Measurements from ENCODE around the gene CMTM2. TPM values are rescaled to one million over a fixed set of nuclear protein-coding genes. Genes with fewer than 3 reads are reported as not detected.
A peak's percentile ranks its signal among the peaks of the same experiment; 100 is the strongest.

Gene CMTM2
- polyA plus RNA-seq, 1 experiment: not detected

GRCh38 chr16:66604376-66605176 is 25.3 kb downstream of the CMTM2 start, which contains the start of gene CMTM3:
Gene CMTM3, plus strand, starts transcription at chr16:66604704. Its CDS starts 102 bp downstream, at chr16:66604806.
- POLR2A ChIA-PET: interaction anchor here (0.5 kb wide), 1 partner anchor 14 kb away, joined by 4 read pairs; no protein-coding TSS in a partner anchor
- peaks cover 8% of the 10 kb centered on the region for H3K9me3 ChIP-seq (ENCODE audit: control insufficient read depth, insufficient read depth, low read length)
- H3K27ac ChIP-seq (ENCODE audit: low read depth, low read length): peak within 1 kb of the TSS; percentile 31
- H3K27me3 ChIP-seq (ENCODE audit: control insufficient read depth, insufficient read depth, low read length): peaks cover 3% of the 10 kb centered on the region
- H3K4me3 ChIP-seq (ENCODE audit: low read depth, low read length): peak within 1 kb of the TSS; percentile 70
- DNase-seq (ENCODE audit: low read depth, low spot score): no peak
- CTCF ChIA-PET: interaction anchor here (0.6 to 2.0 kb wide), 9 partner anchors 25 to 199 kb away, joined by 3 to 8 read pairs (median 3); partner anchors contain the start of gene CMTM2
- TF ChIP-seq, protein P1, sequence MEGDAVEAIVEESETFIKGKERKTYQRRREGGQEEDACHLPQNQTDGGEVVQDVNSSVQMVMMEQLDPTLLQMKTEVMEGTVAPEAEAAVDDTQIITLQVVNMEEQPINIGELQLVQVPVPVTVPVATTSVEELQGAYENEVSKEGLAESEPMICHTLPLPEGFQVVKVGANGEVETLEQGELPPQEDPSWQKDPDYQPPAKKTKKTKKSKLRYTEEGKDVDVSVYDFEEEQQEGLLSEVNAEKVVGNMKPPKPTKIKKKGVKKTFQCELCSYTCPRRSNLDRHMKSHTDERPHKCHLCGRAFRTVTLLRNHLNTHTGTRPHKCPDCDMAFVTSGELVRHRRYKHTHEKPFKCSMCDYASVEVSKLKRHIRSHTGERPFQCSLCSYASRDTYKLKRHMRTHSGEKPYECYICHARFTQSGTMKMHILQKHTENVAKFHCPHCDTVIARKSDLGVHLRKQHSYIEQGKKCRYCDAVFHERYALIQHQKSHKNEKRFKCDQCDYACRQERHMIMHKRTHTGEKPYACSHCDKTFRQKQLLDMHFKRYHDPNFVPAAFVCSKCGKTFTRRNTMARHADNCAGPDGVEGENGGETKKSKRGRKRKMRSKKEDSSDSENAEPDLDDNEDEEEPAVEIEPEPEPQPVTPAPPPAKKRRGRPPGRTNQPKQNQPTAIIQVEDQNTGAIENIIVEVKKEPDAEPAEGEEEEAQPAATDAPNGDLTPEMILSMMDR (IDR thresholded peaks at IDR 0.05; ENCODE audit: low read depth, low read length): peak; percentile 60

GRCh38 chr16:66605177-66605978 is 26.1 kb downstream of the CMTM2 start:
- H3K27ac ChIP-seq (ENCODE audit: low read depth, low read length): no peak overlapping the region
- DNase-seq (ENCODE audit: low read depth, low spot score): no peak
- ChIA-PET CTCF (interaction anchor here (0.6 to 2.0 kb wide), 5 partner anchors 46 to 199 kb away, joined by 3 to 8 read pairs (median 4); no protein-coding TSS in a partner anchor), POLR2A (interaction anchor here (0.5 kb wide), 1 partner anchor 13 kb away, joined by 4 read pairs; no protein-coding TSS in a partner anchor)
- peaks cover 8% of the 10 kb centered on the region for H3K9me3 ChIP-seq (ENCODE audit: control insufficient read depth, insufficient read depth, low read length)
- H3K4me3 ChIP-seq (ENCODE audit: low read depth, low read length): peak overlapping the region; percentile 70
- TF ChIP-seq, protein P1 (IDR thresholded peaks at IDR 0.05; ENCODE audit: low read depth, low read length): no peak; the same call in 1 of the 2 replicates
- no peaks in the 10 kb centered on the region for H3K27me3 ChIP-seq (ENCODE audit: control insufficient read depth, insufficient read depth, low read length)

GRCh38 chr16:66605979-66606751 is 26.9 kb downstream of the CMTM2 start:
- ChIA-PET CTCF (no interaction called here), POLR2A (no interaction called here)
- TF ChIP-seq, protein P1 (IDR thresholded peaks at IDR 0.05; ENCODE audit: low read depth, low read length): no peak
- H3K4me3 ChIP-seq (ENCODE audit: low read depth, low read length): peak overlapping the region; percentile 70
- no peak for DNase-seq (ENCODE audit: low read depth, low spot score)
- H3K27me3 ChIP-seq (ENCODE audit: control insufficient read depth, insufficient read depth, low read length): no peaks in the 10 kb centered on the region
- no peak overlapping the region for H3K27ac ChIP-seq (ENCODE audit: low read depth, low read length)
- H3K9me3 ChIP-seq (ENCODE audit: control insufficient read depth, insufficient read depth, low read length): peaks cover 8% of the 10 kb centered on the region

DNA sequence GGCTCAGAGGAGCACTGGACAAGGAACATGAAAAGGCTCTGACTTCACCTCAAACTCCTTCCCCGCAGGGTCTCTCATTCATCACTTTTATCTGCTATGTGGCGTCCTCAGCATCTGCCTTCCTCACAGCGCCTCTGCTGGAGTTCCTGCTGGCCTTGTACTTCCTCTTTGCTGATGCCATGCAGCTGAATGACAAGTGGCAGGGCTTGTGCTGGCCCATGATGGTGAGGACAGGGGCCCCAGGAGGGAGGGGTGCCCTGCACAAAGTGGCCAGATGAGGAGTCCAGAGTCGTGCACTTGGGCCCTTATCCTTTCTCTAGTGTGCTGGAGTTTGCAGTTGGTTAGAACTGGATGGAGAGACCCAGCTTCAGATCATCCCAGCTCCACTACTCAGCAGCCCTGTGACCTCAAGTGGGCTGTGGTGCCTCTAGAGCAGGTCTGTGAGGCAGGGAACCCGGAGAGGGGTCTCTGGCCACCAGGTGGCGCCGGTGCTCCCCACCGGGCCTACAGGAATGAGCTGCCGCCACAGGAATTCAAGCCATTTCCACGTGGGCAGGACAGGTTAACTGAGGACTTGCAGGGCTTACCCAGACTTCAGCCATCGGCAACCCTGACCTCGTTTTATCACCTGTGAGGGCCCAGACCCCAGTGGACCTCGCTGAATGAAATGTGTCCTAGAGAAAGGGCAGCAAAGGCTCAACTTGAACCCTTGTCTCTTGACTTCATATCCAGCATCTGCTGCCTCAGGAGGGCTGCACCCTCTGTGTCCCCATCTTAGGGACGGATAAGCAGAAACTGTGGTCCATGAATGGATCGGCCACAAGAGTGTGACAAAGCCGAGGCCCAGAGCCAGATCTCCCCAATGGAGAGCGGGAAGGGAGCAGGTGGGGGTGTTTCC is 29.2 kb downstream of the CMTM2 start:
- DNase-seq (ENCODE audit: low read depth, low spot score): peak; percentile 71
- ChIA-PET CTCF (interaction anchor here (0.6 to 3.7 kb wide), 52 partner anchors 10 to 277 kb away, joined by 3 to 59 read pairs (median 4); partner anchors contain the start of genes CKLF, DYNC1LI2 and NAE1), POLR2A (interaction anchor here (0.8 to 1.0 kb wide), 2 partner anchors 10 to 52 kb away, joined by 3 read pairs; no protein-coding TSS in a partner anchor)
- TF ChIP-seq, protein P1 (IDR thresholded peaks at IDR 0.05; ENCODE audit: low read depth, low read length): peak; percentile 94
- H3K4me3 ChIP-seq (ENCODE audit: low read depth, low read length): no peak overlapping the region; the same call in 1 of the 2 replicates
- H3K27me3 ChIP-seq (ENCODE audit: control insufficient read depth, insufficient read depth, low read length): no peaks in the 10 kb centered on the region
- peaks cover 4% of the 10 kb centered on the region; the same call in 1 of the 2 replicates for H3K9me3 ChIP-seq (ENCODE audit: control insufficient read depth, insufficient read depth, low read length)
- H3K27ac ChIP-seq (ENCODE audit: low read depth, low read length): peak overlapping the region; percentile 57

Measured in AG04450 (cell line).